HepG2 (cell line): ENCODE measurements around the gene PROM2. TPM values are rescaled to one million over a fixed set of nuclear protein-coding genes. Genes with fewer than 3 reads are reported as not detected.

ENCODE experiments used
- FOSL1 ChIP-seq: sonication (generic); formaldehyde crosslinking; IDR thresholded peaks from 2 replicates; pipeline ENCODE4 v1.9.0; 2021; ENCODE audit warnings: missing genetic modification reagents, borderline replicate concordance
- GTF3A ChIP-seq: sonication (generic); formaldehyde crosslinking; conservative IDR thresholded peaks from 2 replicates; pipeline ENCODE4 v1.4.0; 2020; ENCODE audit warnings: mild to moderate bottlenecking, missing genetic modification reagents
- HNRNPH1 ChIP-seq: fragments of 200-400 bp; formaldehyde crosslinking; optimal IDR thresholded peaks from 2 replicates; pipeline ENCODE3; 2017; ENCODE audit warnings: mild to moderate bottlenecking, low read depth, low read length
- MAFF ChIP-seq: IDR thresholded peaks from 2 replicates; pipeline ENCODE4 v1.6.1; 2011; ENCODE audit warnings: low read depth, low read length, improper control_type of control experiment
- MTF2 ChIP-seq: sonication (generic); formaldehyde crosslinking; IDR thresholded peaks from 2 replicates; pipeline ENCODE4 v1.5.0; 2020; ENCODE audit warnings: missing genetic modification reagents, borderline replicate concordance
- NCOR1 ChIP-seq: fragments of 200-600 bp; sonication (generic); IDR thresholded peaks from 2 replicates; pipeline ENCODE4 v1.7.0; 2017; ENCODE audit warnings: antibody characterized with exemption, low read length, borderline replicate concordance
- NR1H2 ChIP-seq: sonication (generic); formaldehyde crosslinking; IDR thresholded peaks from 2 replicates; pipeline ENCODE4 v1.8.1; 2022; ENCODE audit warnings: low read depth, missing genetic modification reagents, borderline replicate concordance
- TFE3 ChIP-seq: IDR thresholded peaks from 2 replicates; pipeline ENCODE4 v1.6.1; 2016
- TRAFD1 ChIP-seq: sonication (generic); formaldehyde crosslinking; IDR thresholded peaks from 2 replicates; pipeline ENCODE4 v1.5.1; 2020; ENCODE audit warnings: missing genetic modification reagents, mild to moderate bottlenecking, borderline replicate concordance
- ZBTB2 ChIP-seq: sonication (generic); formaldehyde crosslinking; IDR thresholded peaks from 2 replicates; pipeline ENCODE4 v1.8.0; 2022; ENCODE audit warnings: low read depth, missing genetic modification reagents
- ZBTB38 ChIP-seq: sonication (generic); formaldehyde crosslinking; IDR thresholded peaks from 2 replicates; pipeline ENCODE4 v1.5.1; 2020; ENCODE audit warnings: mild to moderate bottlenecking, missing genetic modification reagents
- ZMAT5 ChIP-seq: sonication (generic); formaldehyde crosslinking; IDR thresholded peaks from 2 replicates; pipeline ENCODE4 v1.5.0; 2020; ENCODE audit warnings: mild to moderate bottlenecking, low read depth, missing genetic modification reagents, borderline replicate concordance
- ZNF263 ChIP-seq: sonication (generic); formaldehyde crosslinking; IDR thresholded peaks from 2 replicates; pipeline ENCODE4 v1.4.0; 2020; ENCODE audit warnings: missing genetic modification reagents
- ZNF441 ChIP-seq: sonication (generic); formaldehyde crosslinking; IDR thresholded peaks from 2 replicates; pipeline ENCODE4 v1.7.0; 2021; ENCODE audit warnings: missing genetic modification reagents, borderline replicate concordance
- ZNF841 ChIP-seq: sonication (generic); formaldehyde crosslinking; IDR thresholded peaks from 2 replicates; pipeline ENCODE4 v1.8.1; 2023; ENCODE audit warnings: missing genetic modification reagents, borderline replicate concordance
- polyA plus RNA-seq, 8 experiments: library from polyadenylated mRNA; depleted of rRNA in 3 of 8; stranded (reverse) in 7 of 8; unstranded in 1 of 8; fragments of >200 nt; fragmentation: Illumina TruSeq in 4 of 8; extraction: Trizol in 4 of 8; gene quantifications; 2 replicates each; pipeline versions ENCODE4 v1.2.1 to v1.2.3, GENCODE V29; 2011 to 2016; ENCODE audit warnings: low read depth in 4 of 8, missing spikeins in 1 of 8, mixed read lengths in 1 of 8; ENCODE audit not compliant: insufficient read depth in 1 of 8
- total RNA-seq, 5 experiments: library from RNA; depleted of rRNA; stranded (reverse); fragments of >200 nt; fragmentation: Illumina TruSeq; extraction: Trizol; gene quantifications; 2 replicates each; pipeline ENCODE4 v1.2.3, GENCODE V29; 2016; ENCODE audit warnings: low read depth in 1 of 5
- TF ChIP-seq, protein P1 (sequence below): sonication (generic); formaldehyde crosslinking; IDR thresholded peaks from 2 replicates; pipeline ENCODE4 v1.4.0; 2020; ENCODE audit warnings: missing genetic modification reagents
- TF ChIP-seq, protein P2 (sequence below): sonication (generic); formaldehyde crosslinking; IDR thresholded peaks from 2 replicates; pipeline ENCODE4; 2020; ENCODE audit warnings: missing genetic modification reagents, mild to moderate bottlenecking, borderline replicate concordance

PROM2 gene
- total and polyA plus RNA-seq, 2 of the 13 experiments (the other 11 are each of a cell fraction or from before 2014, with no cell fraction given), result not detected

GRCh38 chr2:95231723-95232122 lies 42.5 kb upstream of the PROM2 start (continued):
- TF ChIP-seq ZBTB2 (no peak), FOSL1 (CRISPR knock-in tag) (peak; percentile 78; the same call in 1 of the 2 replicates), TRAFD1 (no peak), ZNF841 (no peak), HNRNPH1 (no peak), MTF2 (CRISPR knock-in tag) (no peak), GTF3A (CRISPR knock-in tag) (no peak), TFE3 (CRISPR knock-in tag) (no peak), ZBTB38 (CRISPR knock-in tag) (no peak), MAFF (no peak), ZNF441 (no peak), NR1H2 (CRISPR knock-in tag) (no peak), NCOR1 (peak; percentile 63; the same call in 1 of the 2 replicates), ZMAT5 (no peak), ZNF263 (CRISPR knock-in tag) (no peak)
- TF ChIP-seq, protein P1, sequence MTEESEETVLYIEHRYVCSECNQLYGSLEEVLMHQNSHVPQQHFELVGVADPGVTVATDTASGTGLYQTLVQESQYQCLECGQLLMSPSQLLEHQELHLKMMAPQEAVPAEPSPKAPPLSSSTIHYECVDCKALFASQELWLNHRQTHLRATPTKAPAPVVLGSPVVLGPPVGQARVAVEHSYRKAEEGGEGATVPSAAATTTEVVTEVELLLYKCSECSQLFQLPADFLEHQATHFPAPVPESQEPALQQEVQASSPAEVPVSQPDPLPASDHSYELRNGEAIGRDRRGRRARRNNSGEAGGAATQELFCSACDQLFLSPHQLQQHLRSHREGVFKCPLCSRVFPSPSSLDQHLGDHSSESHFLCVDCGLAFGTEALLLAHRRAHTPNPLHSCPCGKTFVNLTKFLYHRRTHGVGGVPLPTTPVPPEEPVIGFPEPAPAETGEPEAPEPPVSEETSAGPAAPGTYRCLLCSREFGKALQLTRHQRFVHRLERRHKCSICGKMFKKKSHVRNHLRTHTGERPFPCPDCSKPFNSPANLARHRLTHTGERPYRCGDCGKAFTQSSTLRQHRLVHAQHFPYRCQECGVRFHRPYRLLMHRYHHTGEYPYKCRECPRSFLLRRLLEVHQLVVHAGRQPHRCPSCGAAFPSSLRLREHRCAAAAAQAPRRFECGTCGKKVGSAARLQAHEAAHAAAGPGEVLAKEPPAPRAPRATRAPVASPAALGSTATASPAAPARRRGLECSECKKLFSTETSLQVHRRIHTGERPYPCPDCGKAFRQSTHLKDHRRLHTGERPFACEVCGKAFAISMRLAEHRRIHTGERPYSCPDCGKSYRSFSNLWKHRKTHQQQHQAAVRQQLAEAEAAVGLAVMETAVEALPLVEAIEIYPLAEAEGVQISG (CRISPR knock-in tag), result 0 out of 2 replicates have a peak, but pooled peaks have one; percentile 26
- TF ChIP-seq, protein P2, sequence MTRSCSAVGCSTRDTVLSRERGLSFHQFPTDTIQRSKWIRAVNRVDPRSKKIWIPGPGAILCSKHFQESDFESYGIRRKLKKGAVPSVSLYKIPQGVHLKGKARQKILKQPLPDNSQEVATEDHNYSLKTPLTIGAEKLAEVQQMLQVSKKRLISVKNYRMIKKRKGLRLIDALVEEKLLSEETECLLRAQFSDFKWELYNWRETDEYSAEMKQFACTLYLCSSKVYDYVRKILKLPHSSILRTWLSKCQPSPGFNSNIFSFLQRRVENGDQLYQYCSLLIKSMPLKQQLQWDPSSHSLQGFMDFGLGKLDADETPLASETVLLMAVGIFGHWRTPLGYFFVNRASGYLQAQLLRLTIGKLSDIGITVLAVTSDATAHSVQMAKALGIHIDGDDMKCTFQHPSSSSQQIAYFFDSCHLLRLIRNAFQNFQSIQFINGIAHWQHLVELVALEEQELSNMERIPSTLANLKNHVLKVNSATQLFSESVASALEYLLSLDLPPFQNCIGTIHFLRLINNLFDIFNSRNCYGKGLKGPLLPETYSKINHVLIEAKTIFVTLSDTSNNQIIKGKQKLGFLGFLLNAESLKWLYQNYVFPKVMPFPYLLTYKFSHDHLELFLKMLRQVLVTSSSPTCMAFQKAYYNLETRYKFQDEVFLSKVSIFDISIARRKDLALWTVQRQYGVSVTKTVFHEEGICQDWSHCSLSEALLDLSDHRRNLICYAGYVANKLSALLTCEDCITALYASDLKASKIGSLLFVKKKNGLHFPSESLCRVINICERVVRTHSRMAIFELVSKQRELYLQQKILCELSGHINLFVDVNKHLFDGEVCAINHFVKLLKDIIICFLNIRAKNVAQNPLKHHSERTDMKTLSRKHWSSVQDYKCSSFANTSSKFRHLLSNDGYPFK, result no peak
